Neural progenitor cell (in vitro differentiated cells): Measurements from ENCODE around the gene ANKRD11. TPM values are rescaled to one million over a fixed set of nuclear protein-coding genes. Genes with fewer than 3 reads are reported as not detected.

ENCODE experiments used
- DNase-seq: peaks from one replicate; pipeline ENCODE4 v3.0.0-alpha.2; 2016; ENCODE audit warnings: low spot score
- H2AFZ ChIP-seq: fragments of 200-600 bp; sonication (generic); replicated peaks from 2 replicates; pipeline ENCODE4 v1.6.1; 2016; ENCODE audit warnings: antibody characterized with exemption
- H3F3A ChIP-seq: fragments of 200-600 bp; sonication (generic); 2 replicates; pipeline ENCODE4 v1.6.1; 2016; ENCODE audit warnings: antibody characterized with exemption, low read depth
- H3K27ac ChIP-seq: fragments of 200-600 bp; sonication (generic); 2 replicates; pipeline ENCODE4 v1.5.1; 2016; ENCODE audit warnings: mild to moderate bottlenecking
- H3K27me3 ChIP-seq: fragments of 200-600 bp; sonication (generic); 2 replicates; pipeline ENCODE4 v1.6.1; 2016; ENCODE audit warnings: mild to moderate bottlenecking, moderate library complexity
- H3K36me3 ChIP-seq: fragments of 200-600 bp; sonication (generic); 2 replicates; pipeline ENCODE4 v1.5.1; 2016
- H3K4me1 ChIP-seq: fragments of 200-600 bp; sonication (generic); 2 replicates; pipeline ENCODE4 v1.6.1; 2016; ENCODE audit warnings: mixed run types
- H3K4me2 ChIP-seq: fragments of 200-600 bp; sonication (generic); 2 replicates; pipeline ENCODE4 v1.6.1; 2016
- H3K4me3 ChIP-seq: fragments of 200-600 bp; sonication (generic); 2 replicates; pipeline ENCODE4 v1.5.1; 2016
- H3K79me2 ChIP-seq: fragments of 200-600 bp; sonication (generic); 2 replicates; pipeline ENCODE4 v1.6.1; 2016; ENCODE audit warnings: low read depth
- H3K9ac ChIP-seq: fragments of 200-600 bp; sonication (generic); 2 replicates; pipeline ENCODE4 v1.6.1; 2016
- H3K9me3 ChIP-seq: fragments of 200-600 bp; sonication (generic); 2 replicates; pipeline ENCODE4 v1.5.1; 2016; ENCODE audit warnings: low read depth
- H4K20me1 ChIP-seq: fragments of 200-600 bp; sonication (generic); 2 replicates; pipeline ENCODE4 v1.6.1; 2016; ENCODE audit warnings: low read depth
- H3K27ac Mint-ChIP-seq: 3 replicates; pipeline ENCODE4 v1.8.0; 2021; ENCODE audit warnings: mixed read lengths
- H3K27me3 Mint-ChIP-seq: 2 replicates; pipeline ENCODE4 v1.8.0; 2022; ENCODE audit warnings: low read depth, mild to moderate bottlenecking, inconsistent platforms, moderate library complexity, mixed read lengths; ENCODE audit not compliant: insufficient read depth
- H3K36me3 Mint-ChIP-seq: 3 replicates; pipeline ENCODE4 v1.8.0; 2021; ENCODE audit warnings: mixed read lengths
- H3K4me1 Mint-ChIP-seq: 3 replicates; pipeline ENCODE4 v1.8.0; 2021; ENCODE audit warnings: mixed read lengths
- H3K4me3 Mint-ChIP-seq: 3 replicates; pipeline ENCODE4 v1.8.0; 2021; ENCODE audit warnings: mild to moderate bottlenecking, moderate library complexity, mixed read lengths
- H3K9me3 Mint-ChIP-seq: 3 replicates; pipeline ENCODE4 v1.8.0; 2020; ENCODE audit warnings: mixed read lengths
- CTCF ChIP-seq: fragments of 200-600 bp; sonication (generic); IDR thresholded peaks from 2 replicates; pipeline ENCODE4 v1.5.1; 2017; ENCODE audit warnings: antibody characterized with exemption, mild to moderate bottlenecking
- EZH2 ChIP-seq: fragments of 200-600 bp; sonication (generic); IDR thresholded peaks from 2 replicates; pipeline ENCODE4 v1.6.1; 2017; ENCODE audit warnings: antibody characterized with exemption, mild to moderate bottlenecking, moderate library complexity
- EZH2phosphoT487 ChIP-seq: fragments of 200-600 bp; sonication (generic); IDR thresholded peaks from 2 replicates; pipeline ENCODE4 v1.6.1; 2017; ENCODE audit warnings: antibody characterized with exemption
- total RNA-seq: library from RNA; depleted of rRNA; stranded (reverse); fragments of >200 nt; gene quantifications from 2 replicates; pipeline ENCODE4 v1.2.3, GENCODE V29; 2015; ENCODE audit warnings: low replicate concordance

The ANKRD11 gene
- total RNA-seq, 1 donor from 2014 or later, result 47.3 TPM

- Histone ChIP-seq H4K20me1 (peaks cover 85% of the 10 kb centered on the region), H3F3A (peaks cover 17% of the 10 kb centered on the region), H3K4me2 (no peak overlapping the region), H2AFZ (no peak overlapping the region), H3K79me2 (peaks cover 83% of the 10 kb centered on the region), H3K27me3 (no peaks in the 10 kb centered on the region), H3K9ac (no peak overlapping the region), H3K4me3 (no peak overlapping the region), H3K9me3 (no peaks in the 10 kb centered on the region), H3K4me1 (peaks cover 34% of the 10 kb centered on the region), H3K36me3 (no peaks in the 10 kb centered on the region), H3K27ac (no peak overlapping the region)
- TF ChIP-seq EZH2 (no peak), EZH2phosphoT487 (no peak), CTCF (no peak)
- Mint-ChIP-seq H3K36me3 (peaks cover 24% of the 10 kb centered on the region), H3K4me3 (no peak overlapping the region), H3K27ac (peak overlapping the region; percentile 90), H3K27me3 (peaks cover 5% of the 10 kb centered on the region), H3K9me3 (no peaks in the 10 kb centered on the region), H3K4me1 (peaks cover 44% of the 10 kb centered on the region)
- DNase-seq, result no peak
Measured at GRCh38 chr16:89298623-89299225, 191.6 kb downstream of the ANKRD11 start.

- peaks cover 34% of the 10 kb centered on the region for H3K4me1 ChIP-seq
- H3K36me3 ChIP-seq, result no peaks in the 10 kb centered on the region
- peaks cover 85% of the 10 kb centered on the region for H4K20me1 ChIP-seq
- no peak overlapping the region for H3K4me2 ChIP-seq
- no peaks in the 10 kb centered on the region for H3K9me3 Mint-ChIP-seq
- peak overlapping the region; percentile 31 for H3K4me3 Mint-ChIP-seq
- peaks cover 23% of the 10 kb centered on the region for H3K36me3 Mint-ChIP-seq
- no peaks in the 10 kb centered on the region for H3K9me3 ChIP-seq
- H3F3A ChIP-seq, result peaks cover 21% of the 10 kb centered on the region
- H2AFZ ChIP-seq, result no peak overlapping the region
- no peak overlapping the region for H3K4me3 ChIP-seq
- TF ChIP-seq EZH2phosphoT487, result no peak
- no peak for TF ChIP-seq EZH2
- no peak for TF ChIP-seq CTCF
- no peaks in the 10 kb centered on the region for H3K27me3 ChIP-seq
- H3K27me3 Mint-ChIP-seq, result peaks cover 5% of the 10 kb centered on the region
- H3K27ac ChIP-seq, result no peak overlapping the region
- H3K79me2 ChIP-seq, result peaks cover 79% of the 10 kb centered on the region
- H3K4me1 Mint-ChIP-seq, result peaks cover 44% of the 10 kb centered on the region
- no peak overlapping the region for H3K9ac ChIP-seq
- peak overlapping the region; percentile 88 for H3K27ac Mint-ChIP-seq
- DNase-seq, result no peak
Measured at GRCh38 chr16:89297910-89298545, 192.3 kb downstream of the ANKRD11 start.

- Histone ChIP-seq H3F3A (peaks cover 22% of the 10 kb centered on the region), H4K20me1 (peaks cover 85% of the 10 kb centered on the region), H3K4me1 (peaks cover 34% of the 10 kb centered on the region), H3K4me2 (peak overlapping the region; percentile 44), H3K27me3 (no peaks in the 10 kb centered on the region), H3K4me3 (no peak overlapping the region), H2AFZ (no peak overlapping the region), H3K27ac (peak overlapping the region; percentile 78), H3K36me3 (no peaks in the 10 kb centered on the region), H3K79me2 (peaks cover 80% of the 10 kb centered on the region), H3K9ac (no peak overlapping the region), H3K9me3 (no peaks in the 10 kb centered on the region)
- no peak for DNase-seq
- Mint-ChIP-seq H3K27ac (peak overlapping the region; percentile 88), H3K9me3 (no peaks in the 10 kb centered on the region), H3K36me3 (peaks cover 20% of the 10 kb centered on the region), H3K4me1 (peaks cover 41% of the 10 kb centered on the region), H3K27me3 (peaks cover 5% of the 10 kb centered on the region), H3K4me3 (peak overlapping the region; percentile 31)
- TF ChIP-seq EZH2, result no peak
- TF ChIP-seq EZH2phosphoT487, result no peak
- TF ChIP-seq CTCF, result no peak
Measured at GRCh38 chr16:89297156-89297874, 193.0 kb downstream of the ANKRD11 start.
